Stromal cell of bone marrow (primary cell): ENCODE results near the gene PPP1R27.

Experiments
- DNase-seq: peaks from one replicate; pipeline ENCODE4 v3.0.0-alpha.2; 2012; ENCODE audit warnings: low read depth

PPP1R27 gene

GRCh38 chr17:81860756-81861568, 26.1 kb upstream of the PPP1R27 start:
- DNase-seq = peak; percentile 100

GRCh38 chr17:81859906-81860755, 25.3 kb upstream of the PPP1R27 start, which contains the start of gene P4HB:
Gene P4HB, minus strand, starts transcription at chr17:81860535. Its CDS starts 64 bp downstream, at chr17:81860471.
- no peak for DNase-seq

- DNase-seq = no peak
Measured at GRCh38 chr17:81858967-81859905, 24.4 kb upstream of the PPP1R27 start.

GRCh38 chr17:81858170-81858966, 23.5 kb upstream of the PPP1R27 start:
- no peak for DNase-seq

GRCh38 chr17:81854974-81855774, 20.3 kb upstream of the PPP1R27 start:
- DNase-seq = no peak

- no peak for DNase-seq
Measured at GRCh38 chr17:81852237-81852636, 17.4 kb upstream of the PPP1R27 start.

GRCh38 chr17:81851423-81851822, 16.6 kb upstream of the PPP1R27 start:
- no peak for DNase-seq

- no peak for DNase-seq
Measured at GRCh38 chr17:81849457-81849856, 14.6 kb upstream of the PPP1R27 start.

GRCh38 chr17:81846743-81847689, 12.2 kb upstream of the PPP1R27 start:
- no peak for DNase-seq

GRCh38 chr17:81845881-81846742, 11.3 kb upstream of the PPP1R27 start:
- DNase-seq = no peak

GRCh38 chr17:81845361-81845760, 10.5 kb upstream of the PPP1R27 start:
- no peak for DNase-seq

- DNase-seq = no peak
Measured at GRCh38 chr17:81844887-81845286, 10.0 kb upstream of the PPP1R27 start.

- DNase-seq = no peak
Measured at GRCh38 chr17:81844327-81844851, 9.5 kb upstream of the PPP1R27 start.

- no peak for DNase-seq
Measured at GRCh38 chr17:81843713-81844326, 9.0 kb upstream of the PPP1R27 start.

- no peak for DNase-seq
Measured at GRCh38 chr17:81842725-81843504, 8.1 kb upstream of the PPP1R27 start.

GRCh38 chr17:81842378-81842724, 7.5 kb upstream of the PPP1R27 start:
- DNase-seq = no peak

- DNase-seq = no peak
Measured at GRCh38 chr17:81841866-81842265, 7.0 kb upstream of the PPP1R27 start.
